Middle frontal gyrus (tissue), 1 donor: ENCODE results near the gene TUT4.
"Not testable (repeated sequence)": the region's sequence is repeated elsewhere in the genome, so short reads cannot be mapped to it uniquely, and the experiment has no call there.

ENCODE experiments used
- DNase-seq: peaks from one replicate; pipeline ENCODE4 v3.0.0-alpha.2; 2015; ENCODE audit warnings: low spot score; ENCODE audit errors: extremely low spot score

The TUT4 gene

GRCh38 chr1:52552505-52553361 lies at the start of gene TUT4:
TSS of gene TUT4 (minus strand) at chr1:52553092. CDS start at chr1:52526280, 26,812 bp downstream.
- peak; percentile 9 for DNase-seq

- no peak for DNase-seq
These were observed 49.3 kb upstream of the TUT4 start, which contains the start of gene GPX7 for GRCh38 chr1:52601991-52602855. TSS of gene GPX7 (plus strand) at chr1:52602371. CDS start at chr1:52602410, 39 bp downstream.

GRCh38 chr1:52601519-52601918 lies 48.6 kb upstream of the TUT4 start:
- no peak for DNase-seq

GRCh38 chr1:52600533-52601179 lies 47.8 kb upstream of the TUT4 start:
- no peak for DNase-seq

- DNase-seq: no peak
These were observed 46.3 kb upstream of the TUT4 start for GRCh38 chr1:52599236-52599635.

GRCh38 chr1:52598729-52599128 lies 45.8 kb upstream of the TUT4 start:
- no peak for DNase-seq

- DNase-seq: no peak
These were observed 45.0 kb upstream of the TUT4 start for GRCh38 chr1:52597912-52598311.

GRCh38 chr1:52595061-52595460 lies 42.2 kb upstream of the TUT4 start:
- no peak for DNase-seq

- DNase-seq: no peak
These were observed 40.6 kb upstream of the TUT4 start for GRCh38 chr1:52593495-52593894.

GRCh38 chr1:52592637-52593323 lies 39.9 kb upstream of the TUT4 start:
- no peak for DNase-seq

- DNase-seq: no peak
These were observed 37.4 kb upstream of the TUT4 start for GRCh38 chr1:52590266-52590665.

- no peak for DNase-seq
These were observed 35.6 kb upstream of the TUT4 start for GRCh38 chr1:52588535-52588934.

- no peak for DNase-seq
These were observed 35.1 kb upstream of the TUT4 start for GRCh38 chr1:52588027-52588426.

GRCh38 chr1:52585474-52585873 lies 32.6 kb upstream of the TUT4 start:
- DNase-seq: no peak

GRCh38 chr1:52582116-52582696 lies 29.3 kb upstream of the TUT4 start:
- no peak for DNase-seq

GRCh38 chr1:52580283-52580682 lies 27.4 kb upstream of the TUT4 start:
- no peak for DNase-seq

GRCh38 chr1:52579415-52579814 lies 26.5 kb upstream of the TUT4 start:
- no peak for DNase-seq

GRCh38 chr1:52578066-52578465 lies 25.2 kb upstream of the TUT4 start:
- not testable (repeated sequence) for DNase-seq

- DNase-seq: no peak
These were observed 23.2 kb upstream of the TUT4 start for GRCh38 chr1:52576074-52576473.

- no peak for DNase-seq
These were observed 21.7 kb upstream of the TUT4 start for GRCh38 chr1:52574594-52574993.

- DNase-seq: no peak
These were observed 19.5 kb upstream of the TUT4 start for GRCh38 chr1:52572387-52572786.
